ENCODE measurements around the gene RHOJ.

The RHOJ gene

GRCh38 chr14:63240221-63240620 is 36.0 kb downstream of the RHOJ start:
- WGBS (ENCODE audit: insufficient coverage), result no CpG with 5 or more reads among the region's 2 CpGs
- Histone ChIP-seq H3K4me1 (ENCODE audit: control extremely low read depth in 1 of 4, control insufficient read depth in 4 of 4, insufficient read depth in 4 of 4, low read length in 3 of 4) (no peaks in the 10 kb centered on the region), H3K4me3 (ENCODE audit: control insufficient read depth in 1 of 7, extremely low read depth in 1 of 7, insufficient read depth in 4 of 7, low read depth in 2 of 7, low read length in 6 of 7) (no peak overlapping the region), H3K27me3 (replicated peaks in 2 of 5; ENCODE audit: control insufficient read depth in 4 of 5, insufficient read depth in 5 of 5, low read length in 4 of 5) (peaks cover 0 to 2% (median 0%) of the 10 kb centered on the region in 5 experiments), H3K36me3 (ENCODE audit: control insufficient read depth in 4 of 4, insufficient read depth in 4 of 4, low read length in 3 of 4) (no peaks in the 10 kb centered on the region), H3K27ac (ENCODE audit: insufficient read depth in 1 of 2, low read depth in 1 of 2, low read length in 2 of 2, poor library complexity in 1 of 2, severe bottlenecking in 2 of 2) (no peak overlapping the region), H3K9me3 (ENCODE audit: control extremely low read depth in 1 of 5, control insufficient read depth in 4 of 5, insufficient read depth in 2 of 5, low read depth in 1 of 5, low read length in 4 of 5) (no peaks in the 10 kb centered on the region)
- DNase-seq, result no peak
- ChIA-PET CTCF (no interaction called here), POLR2A (no interaction called here)

GRCh38 chr14:63241096-63241495 is 36.9 kb downstream of the RHOJ start:
- no peak overlapping the region for H3K4me3 ChIP-seq (ENCODE audit: control insufficient read depth in 1 of 7, extremely low read depth in 1 of 7, insufficient read depth in 4 of 7, low read depth in 2 of 7, low read length in 6 of 7)
- no peaks in the 10 kb centered on the region for H3K4me1 ChIP-seq (ENCODE audit: control extremely low read depth in 1 of 4, control insufficient read depth in 4 of 4, insufficient read depth in 4 of 4, low read length in 3 of 4)
- H3K27me3 ChIP-seq (replicated peaks in 2 of 5; ENCODE audit: control insufficient read depth in 4 of 5, insufficient read depth in 5 of 5, low read length in 4 of 5), result peaks cover 0 to 2% (median 0%) of the 10 kb centered on the region in 5 experiments
- WGBS (ENCODE audit: insufficient coverage), result 100% methylated on average over 4 of the region's 4 CpGs
- H3K9me3 ChIP-seq (ENCODE audit: control extremely low read depth in 1 of 5, control insufficient read depth in 4 of 5, insufficient read depth in 2 of 5, low read depth in 1 of 5, low read length in 4 of 5), result no peaks in the 10 kb centered on the region
- no peak overlapping the region for H3K27ac ChIP-seq (ENCODE audit: insufficient read depth in 1 of 2, low read depth in 1 of 2, low read length in 2 of 2, poor library complexity in 1 of 2, severe bottlenecking in 2 of 2)
- no peaks in the 10 kb centered on the region for H3K36me3 ChIP-seq (ENCODE audit: control insufficient read depth in 4 of 4, insufficient read depth in 4 of 4, low read length in 3 of 4)
- CTCF ChIA-PET, result no interaction called here
- no peak for DNase-seq
- POLR2A ChIA-PET, result no interaction called here

- no peak overlapping the region for H3K4me3 ChIP-seq (ENCODE audit: control insufficient read depth in 1 of 7, extremely low read depth in 1 of 7, insufficient read depth in 4 of 7, low read depth in 2 of 7, low read length in 6 of 7)
- WGBS (ENCODE audit: insufficient coverage), result 81% methylated on average over 3 of the region's 5 CpGs
- H3K4me1 ChIP-seq (ENCODE audit: control extremely low read depth in 1 of 4, control insufficient read depth in 4 of 4, insufficient read depth in 4 of 4, low read length in 3 of 4), result no peaks in the 10 kb centered on the region
- DNase-seq, result no peak
- POLR2A ChIA-PET, result no interaction called here
- no peak overlapping the region for H3K27ac ChIP-seq (ENCODE audit: insufficient read depth in 1 of 2, low read depth in 1 of 2, low read length in 2 of 2, poor library complexity in 1 of 2, severe bottlenecking in 2 of 2)
- H3K9me3 ChIP-seq (ENCODE audit: control extremely low read depth in 1 of 5, control insufficient read depth in 4 of 5, insufficient read depth in 2 of 5, low read depth in 1 of 5, low read length in 4 of 5), result no peaks in the 10 kb centered on the region
- no peaks in the 10 kb centered on the region for H3K36me3 ChIP-seq (ENCODE audit: control insufficient read depth in 4 of 4, insufficient read depth in 4 of 4, low read length in 3 of 4)
- H3K27me3 ChIP-seq (replicated peaks in 2 of 5; ENCODE audit: control insufficient read depth in 4 of 5, insufficient read depth in 5 of 5, low read length in 4 of 5), result no peaks in the 10 kb centered on the region
- CTCF ChIA-PET, result no interaction called here
These were observed 39.4 kb downstream of the RHOJ start for GRCh38 chr14:63243646-63244045.

- DNase-seq, result no peak
- CTCF ChIA-PET, result no interaction called here
- POLR2A ChIA-PET, result no interaction called here
- no peak overlapping the region for H3K27ac ChIP-seq (ENCODE audit: insufficient read depth in 1 of 2, low read depth in 1 of 2, low read length in 2 of 2, poor library complexity in 1 of 2, severe bottlenecking in 2 of 2)
- H3K36me3 ChIP-seq (ENCODE audit: control insufficient read depth in 4 of 4, insufficient read depth in 4 of 4, low read length in 3 of 4), result no peaks in the 10 kb centered on the region
- 100% methylated on average over 1 of the region's 1 CpG for WGBS (ENCODE audit: insufficient coverage)
- no peaks in the 10 kb centered on the region for H3K4me1 ChIP-seq (ENCODE audit: control extremely low read depth in 1 of 4, control insufficient read depth in 4 of 4, insufficient read depth in 4 of 4, low read length in 3 of 4)
- H3K9me3 ChIP-seq (ENCODE audit: control extremely low read depth in 1 of 5, control insufficient read depth in 4 of 5, insufficient read depth in 2 of 5, low read depth in 1 of 5, low read length in 4 of 5), result no peaks in the 10 kb centered on the region
- no peaks in the 10 kb centered on the region for H3K27me3 ChIP-seq (replicated peaks in 2 of 5; ENCODE audit: control insufficient read depth in 4 of 5, insufficient read depth in 5 of 5, low read length in 4 of 5)
- H3K4me3 ChIP-seq (ENCODE audit: control insufficient read depth in 1 of 7, extremely low read depth in 1 of 7, insufficient read depth in 4 of 7, low read depth in 2 of 7, low read length in 6 of 7), result no peak overlapping the region
These were observed 41.6 kb downstream of the RHOJ start for GRCh38 chr14:63245893-63246292.

- no CpG with 5 or more reads among the region's 1 CpG for WGBS (ENCODE audit: insufficient coverage)
- Histone ChIP-seq H3K9me3 (ENCODE audit: control extremely low read depth in 1 of 5, control insufficient read depth in 4 of 5, insufficient read depth in 2 of 5, low read depth in 1 of 5, low read length in 4 of 5) (no peaks in the 10 kb centered on the region), H3K4me3 (ENCODE audit: control insufficient read depth in 1 of 7, extremely low read depth in 1 of 7, insufficient read depth in 4 of 7, low read depth in 2 of 7, low read length in 6 of 7) (no peak overlapping the region), H3K27me3 (replicated peaks in 2 of 5; ENCODE audit: control insufficient read depth in 4 of 5, insufficient read depth in 5 of 5, low read length in 4 of 5) (no peaks in the 10 kb centered on the region), H3K27ac (ENCODE audit: insufficient read depth in 1 of 2, low read depth in 1 of 2, low read length in 2 of 2, poor library complexity in 1 of 2, severe bottlenecking in 2 of 2) (no peak overlapping the region), H3K36me3 (ENCODE audit: control insufficient read depth in 4 of 4, insufficient read depth in 4 of 4, low read length in 3 of 4) (no peaks in the 10 kb centered on the region), H3K4me1 (ENCODE audit: control extremely low read depth in 1 of 4, control insufficient read depth in 4 of 4, insufficient read depth in 4 of 4, low read length in 3 of 4) (no peaks in the 10 kb centered on the region)
- DNase-seq, result no peak
- ChIA-PET POLR2A (no interaction called here), CTCF (no interaction called here)
These were observed 44.0 kb downstream of the RHOJ start for GRCh38 chr14:63248211-63248610.

- Histone ChIP-seq H3K9me3 (ENCODE audit: control extremely low read depth in 1 of 5, control insufficient read depth in 4 of 5, insufficient read depth in 2 of 5, low read depth in 1 of 5, low read length in 4 of 5) (no peaks in the 10 kb centered on the region), H3K27me3 (replicated peaks in 2 of 5; ENCODE audit: control insufficient read depth in 4 of 5, insufficient read depth in 5 of 5, low read length in 4 of 5) (no peaks in the 10 kb centered on the region), H3K4me1 (ENCODE audit: control extremely low read depth in 1 of 4, control insufficient read depth in 4 of 4, insufficient read depth in 4 of 4, low read length in 3 of 4) (no peaks in the 10 kb centered on the region), H3K27ac (ENCODE audit: insufficient read depth in 1 of 2, low read depth in 1 of 2, low read length in 2 of 2, poor library complexity in 1 of 2, severe bottlenecking in 2 of 2) (no peak overlapping the region), H3K36me3 (ENCODE audit: control insufficient read depth in 4 of 4, insufficient read depth in 4 of 4, low read length in 3 of 4) (no peaks in the 10 kb centered on the region), H3K4me3 (ENCODE audit: control insufficient read depth in 1 of 7, extremely low read depth in 1 of 7, insufficient read depth in 4 of 7, low read depth in 2 of 7, low read length in 6 of 7) (no peak overlapping the region)
- no peak for DNase-seq
- ChIA-PET CTCF (no interaction called here), POLR2A (no interaction called here)
- 81% methylated on average over 2 of the region's 2 CpGs for WGBS (ENCODE audit: insufficient coverage)
These were observed 44.8 kb downstream of the RHOJ start for GRCh38 chr14:63249092-63249491.

- ChIA-PET CTCF (no interaction called here), POLR2A (no interaction called here)
- Histone ChIP-seq H3K9me3 (ENCODE audit: control extremely low read depth in 1 of 5, control insufficient read depth in 4 of 5, insufficient read depth in 2 of 5, low read depth in 1 of 5, low read length in 4 of 5) (no peaks in the 10 kb centered on the region), H3K4me3 (ENCODE audit: control insufficient read depth in 1 of 7, extremely low read depth in 1 of 7, insufficient read depth in 4 of 7, low read depth in 2 of 7, low read length in 6 of 7) (no peak overlapping the region), H3K27ac (ENCODE audit: insufficient read depth in 1 of 2, low read depth in 1 of 2, low read length in 2 of 2, poor library complexity in 1 of 2, severe bottlenecking in 2 of 2) (no peak overlapping the region), H3K36me3 (ENCODE audit: control insufficient read depth in 4 of 4, insufficient read depth in 4 of 4, low read length in 3 of 4) (no peaks in the 10 kb centered on the region), H3K27me3 (replicated peaks in 2 of 5; ENCODE audit: control insufficient read depth in 4 of 5, insufficient read depth in 5 of 5, low read length in 4 of 5) (peaks cover 0 to 2% (median 0%) of the 10 kb centered on the region in 5 experiments), H3K4me1 (ENCODE audit: control extremely low read depth in 1 of 4, control insufficient read depth in 4 of 4, insufficient read depth in 4 of 4, low read length in 3 of 4) (no peaks in the 10 kb centered on the region)
- DNase-seq, result no peak
- WGBS (ENCODE audit: insufficient coverage), result 85% methylated on average over 4 of the region's 4 CpGs
These were observed 53.1 kb downstream of the RHOJ start for GRCh38 chr14:63257299-63257698.

All from common myeloid progenitor, CD34-positive (primary cell).